ENCODE data around the gene ZNF98. TPM values are rescaled to one million over a fixed set of nuclear protein-coding genes. Genes with fewer than 3 reads are reported as not detected.

ZNF98 gene
- total RNA-seq, 1 donor from 2014 or later = not detected

DNA sequence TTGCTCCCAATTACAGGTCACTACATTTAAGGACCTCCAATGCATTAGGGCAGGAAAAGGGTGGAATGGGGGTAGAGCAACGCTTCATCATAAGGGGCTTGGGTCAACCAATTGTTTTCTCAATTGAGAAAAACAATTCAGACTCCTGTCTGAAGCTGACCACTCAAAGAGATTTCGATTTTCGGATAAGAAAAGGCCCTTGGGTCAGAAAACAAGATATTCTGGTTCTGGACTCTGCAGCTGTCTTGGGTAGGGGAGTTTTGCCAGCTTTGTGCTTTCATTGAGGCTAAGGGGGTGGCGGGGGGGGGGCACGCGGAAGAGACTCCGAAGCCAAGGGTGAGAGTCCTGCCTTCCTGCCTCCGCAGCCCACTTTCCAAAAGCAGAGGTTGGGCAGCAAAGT lies 4.8 kb upstream of the ZNF98 start:
- Mint-ChIP-seq H3K4me3 (no peak overlapping the region), H3K27ac (no peak overlapping the region), H3K9me3 (peaks cover 9% of the 10 kb centered on the region), H3K36me3 (ENCODE audit: low read depth) (no peaks in the 10 kb centered on the region), H3K27me3 (peaks cover 1% of the 10 kb centered on the region), H3K4me1 (no peaks in the 10 kb centered on the region)
- intact Hi-C loops (cut with micrococcal nuclease) = no loop called here
- POLR2A ChIA-PET = no interaction called here
- DNase-seq (no peak), ATAC-seq (ENCODE audit: low read depth) (no peak)
- no peak for TF ChIP-seq CTCF (IDR thresholded peaks at IDR 0.05)
- CTCF ChIA-PET = no interaction called here

DNA sequence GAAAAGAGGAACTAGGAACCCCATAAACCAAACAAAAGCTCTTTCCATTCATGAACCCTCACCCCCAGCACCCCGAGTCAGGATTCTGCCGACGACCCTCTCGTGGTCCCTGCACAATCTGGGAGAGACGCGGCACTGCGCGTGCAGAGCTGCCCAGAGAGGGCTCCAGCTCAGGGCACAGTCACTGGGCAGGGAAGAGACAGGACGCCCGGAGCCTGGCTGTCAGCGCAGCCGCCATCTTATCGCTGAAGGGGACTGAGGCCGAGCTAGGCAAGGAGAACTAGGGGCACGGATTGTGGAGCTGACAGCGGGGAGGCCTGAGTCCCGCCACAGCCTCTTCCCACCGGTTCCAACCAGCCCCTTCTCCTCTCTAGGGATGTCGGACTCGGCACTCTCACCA lies 349 bp downstream of the ZNF98 start:
- Mint-ChIP-seq H3K9me3 (peaks cover 12% of the 10 kb centered on the region), H3K27me3 (no peaks in the 10 kb centered on the region), H3K4me1 (no peaks in the 10 kb centered on the region), H3K4me3 (no peak overlapping the region), H3K36me3 (ENCODE audit: low read depth) (no peaks in the 10 kb centered on the region), H3K27ac (no peak overlapping the region)
- intact Hi-C loops (cut with micrococcal nuclease) = no loop called here
- no peak for ATAC-seq (ENCODE audit: low read depth)
- no peak for TF ChIP-seq CTCF (IDR thresholded peaks at IDR 0.05)
- POLR2A ChIA-PET = no interaction called here
- CTCF ChIA-PET = no interaction called here
- no peak for DNase-seq

DNA sequence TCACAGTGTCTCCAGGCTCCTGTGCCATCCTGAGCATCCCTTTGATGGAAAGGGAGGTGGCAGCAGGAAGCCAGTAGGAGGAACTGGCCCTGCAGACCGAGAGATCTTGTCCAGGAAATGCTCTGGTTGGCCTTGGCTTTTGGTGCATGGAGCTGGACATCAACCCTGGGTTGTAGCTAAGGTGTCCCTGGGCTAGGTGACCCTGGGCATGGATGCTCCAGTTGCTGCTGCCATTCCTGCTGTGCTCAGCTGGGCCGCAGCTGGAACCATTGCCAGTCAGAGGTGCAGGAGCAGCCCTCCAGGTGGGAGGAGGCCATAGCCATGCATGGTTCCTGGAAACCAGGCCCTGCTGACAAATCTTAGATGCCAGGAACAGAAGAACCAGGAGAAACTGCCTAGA lies 67.5 kb downstream of the ZNF98 start:
- DNase-seq = no peak
- no peaks in the 10 kb centered on the region for H3K27me3 Mint-ChIP-seq
- H3K9me3 Mint-ChIP-seq = peaks cover 19% of the 10 kb centered on the region
- no peak overlapping the region for H3K4me3 Mint-ChIP-seq
- TF ChIP-seq CTCF (IDR thresholded peaks at IDR 0.05) = no peak
- no peak for ATAC-seq (ENCODE audit: low read depth)
- H3K4me1 Mint-ChIP-seq = no peaks in the 10 kb centered on the region
- CTCF ChIA-PET = no interaction called here
- H3K27ac Mint-ChIP-seq = no peak overlapping the region
- intact Hi-C loops (cut with micrococcal nuclease) = no loop called here
- no peaks in the 10 kb centered on the region for H3K36me3 Mint-ChIP-seq (ENCODE audit: low read depth)
- POLR2A ChIA-PET = no interaction called here

Other genes with a start within 250 kb of the ZNF98 start
- 0.11 and 0.29 TPM in 2 replicates for gene ZNF676, start 225.4 kb downstream of the ZNF98 start, total RNA-seq
- gene ZNF729, start 135.9 kb downstream of the ZNF98 start, total RNA-seq = not detected in 2 replicates
- gene ZNF492, start 212.0 kb upstream of the ZNF98 start, total RNA-seq = 0.71 and 1.2 TPM in 2 replicates